LoVo (cell line): ENCODE measurements around the gene FLOT2.
"Not testable (repeated sequence)": the region's sequence is repeated elsewhere in the genome, so short reads cannot be mapped to it uniquely, and the experiment has no call there.

Experiments used
- DNase-seq: peaks from one replicate; pipeline ENCODE4 v3.0.0-alpha.2; 2016; ENCODE audit warnings: low spot score

Gene FLOT2, protein sequence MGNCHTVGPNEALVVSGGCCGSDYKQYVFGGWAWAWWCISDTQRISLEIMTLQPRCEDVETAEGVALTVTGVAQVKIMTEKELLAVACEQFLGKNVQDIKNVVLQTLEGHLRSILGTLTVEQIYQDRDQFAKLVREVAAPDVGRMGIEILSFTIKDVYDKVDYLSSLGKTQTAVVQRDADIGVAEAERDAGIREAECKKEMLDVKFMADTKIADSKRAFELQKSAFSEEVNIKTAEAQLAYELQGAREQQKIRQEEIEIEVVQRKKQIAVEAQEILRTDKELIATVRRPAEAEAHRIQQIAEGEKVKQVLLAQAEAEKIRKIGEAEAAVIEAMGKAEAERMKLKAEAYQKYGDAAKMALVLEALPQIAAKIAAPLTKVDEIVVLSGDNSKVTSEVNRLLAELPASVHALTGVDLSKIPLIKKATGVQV

DNA sequence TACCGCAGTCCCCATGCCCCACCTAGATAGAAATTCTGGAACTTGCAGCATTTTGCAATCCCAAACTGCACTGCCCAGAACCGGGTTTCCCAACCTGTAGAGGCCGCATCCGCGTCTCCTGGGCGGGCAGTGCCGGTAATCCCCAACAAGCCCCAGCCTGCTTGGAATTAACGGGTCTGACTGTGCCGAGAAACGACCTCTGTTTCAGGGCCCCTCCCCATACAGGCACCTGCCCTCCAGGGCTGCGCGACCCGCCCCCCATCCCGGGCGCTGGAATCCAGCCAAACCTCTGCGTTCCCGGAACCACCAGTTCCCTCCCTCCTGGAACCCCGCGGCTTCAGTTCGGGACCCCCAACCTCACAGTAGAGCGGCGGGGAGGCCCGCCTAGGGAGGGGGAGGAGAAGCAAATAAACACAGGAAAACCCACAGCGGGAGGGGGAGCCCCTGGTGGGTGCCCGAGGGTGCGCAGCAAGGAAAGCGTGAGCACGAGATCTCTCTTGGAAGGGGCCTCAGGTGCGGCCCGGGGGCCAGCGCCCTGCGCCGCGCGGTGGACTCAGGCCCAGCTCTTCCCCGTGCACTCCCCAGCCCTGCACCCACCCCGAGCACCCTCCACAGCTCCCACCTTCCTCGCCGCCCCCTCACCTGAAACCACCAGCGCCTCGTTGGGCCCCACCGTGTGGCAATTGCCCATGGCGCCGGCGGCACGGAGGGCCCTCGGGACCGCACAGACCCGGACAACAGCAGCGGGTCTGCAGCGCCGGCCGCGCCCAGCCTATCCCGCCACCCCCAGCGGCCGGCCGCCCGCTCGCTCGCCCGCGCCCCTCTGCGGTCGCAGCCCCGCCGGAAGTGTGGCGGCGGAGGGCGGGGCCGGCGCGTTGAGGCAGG, at the start of gene FLOT2:
Gene FLOT2 (minus strand): TSS at position 850 of the 885 bp plus-strand sequence. CDS start 159 bp downstream, at position 691.
- DNase-seq = peak; percentile 67

DNA sequence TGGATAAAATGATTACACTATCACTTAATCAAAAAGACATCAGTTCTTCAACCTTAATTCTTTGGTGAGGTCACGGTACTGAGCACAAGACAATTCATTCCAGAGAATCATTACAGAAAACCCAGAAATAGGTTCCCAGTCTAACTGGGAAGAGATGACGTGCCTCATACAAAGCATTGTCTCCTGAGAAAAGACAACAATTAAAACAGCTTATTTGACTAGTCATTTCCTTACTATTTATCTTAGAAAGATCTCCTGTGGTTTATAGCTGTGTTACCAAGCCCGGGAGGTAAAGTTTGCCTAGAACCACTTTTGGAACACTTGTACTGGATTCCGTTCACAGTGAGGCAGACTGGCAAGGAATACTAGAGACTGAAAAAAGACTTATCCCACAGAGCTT, 48.7 kb upstream of the FLOT2 start:
- no peak for DNase-seq

DNA sequence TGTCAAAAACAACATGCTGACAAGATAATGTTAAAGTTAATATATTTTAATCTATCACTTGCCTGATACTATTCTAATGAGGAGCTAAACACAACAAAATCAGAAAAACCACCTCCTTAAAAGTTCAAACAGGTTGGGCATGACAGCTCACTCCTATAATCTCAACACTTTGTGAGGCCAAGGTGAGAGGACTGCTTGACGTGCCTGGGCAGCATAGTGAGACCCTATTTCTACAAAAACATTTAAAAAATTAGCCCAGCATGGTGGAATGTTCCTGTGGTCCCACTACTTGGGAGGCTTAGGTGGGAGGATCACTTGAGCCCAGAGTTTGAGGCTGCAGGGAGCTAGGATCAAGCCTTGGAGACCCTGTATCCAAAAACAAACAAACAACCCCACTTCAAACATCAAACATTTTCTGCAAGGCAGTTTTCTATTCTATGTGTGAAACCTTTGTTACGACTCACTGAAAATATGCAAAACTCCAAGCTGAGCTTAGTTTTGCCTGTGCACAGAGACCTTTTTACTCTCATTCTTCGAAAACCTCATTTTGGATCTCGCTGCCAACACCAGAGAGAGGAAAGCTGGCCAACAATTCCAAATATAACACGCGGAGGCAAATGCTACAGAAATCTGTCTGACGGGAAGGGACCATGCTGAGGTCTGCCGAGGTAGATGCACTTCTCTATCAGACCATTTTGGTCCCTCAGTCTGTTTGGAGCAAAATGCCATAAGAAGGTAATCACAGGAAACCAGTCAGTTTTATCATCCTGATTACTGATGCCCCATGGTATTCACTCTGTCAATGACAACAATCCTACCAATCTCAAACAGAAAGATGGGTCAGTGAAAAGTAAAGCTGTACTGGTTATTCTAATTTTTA, 47.6 kb upstream of the FLOT2 start:
- no peak for DNase-seq

DNA sequence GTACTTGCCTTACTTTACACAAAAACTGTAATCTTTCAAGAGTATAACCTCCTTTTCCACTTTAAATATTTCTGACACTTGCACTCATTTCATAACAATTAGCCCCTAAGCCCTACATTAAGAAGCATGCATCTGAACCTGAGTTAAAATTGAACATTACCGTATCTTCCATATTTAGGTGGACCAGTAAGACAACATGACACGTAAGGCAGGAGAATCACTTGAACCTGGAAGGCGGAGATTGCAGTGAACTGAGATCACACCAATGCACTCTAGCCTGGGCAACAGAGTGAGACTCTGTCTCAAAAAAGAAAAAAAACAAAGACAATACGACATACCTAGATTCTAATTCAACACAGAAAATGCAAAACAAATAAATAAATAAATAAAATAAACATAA, 46.8 kb upstream of the FLOT2 start:
- no peak for DNase-seq

DNA sequence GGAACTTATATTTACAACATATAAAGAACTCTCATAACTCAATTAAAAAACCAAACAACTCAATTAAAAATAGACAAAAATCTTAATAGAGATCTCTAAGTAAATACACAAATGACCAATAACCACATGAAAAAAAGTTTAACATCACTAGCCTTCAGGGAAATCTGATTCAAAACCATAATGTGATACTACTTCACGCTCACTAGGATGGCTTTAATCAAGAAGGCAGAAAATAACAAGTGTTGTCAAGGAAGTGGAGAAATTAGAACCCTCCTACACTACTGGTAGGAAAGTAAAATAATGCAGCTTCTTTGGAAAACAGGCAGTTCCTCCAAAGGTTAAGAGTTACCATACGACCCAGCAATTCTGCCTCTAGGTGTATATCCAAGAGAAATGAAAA, 45.4 kb upstream of the FLOT2 start:
- DNase-seq = no peak

DNA sequence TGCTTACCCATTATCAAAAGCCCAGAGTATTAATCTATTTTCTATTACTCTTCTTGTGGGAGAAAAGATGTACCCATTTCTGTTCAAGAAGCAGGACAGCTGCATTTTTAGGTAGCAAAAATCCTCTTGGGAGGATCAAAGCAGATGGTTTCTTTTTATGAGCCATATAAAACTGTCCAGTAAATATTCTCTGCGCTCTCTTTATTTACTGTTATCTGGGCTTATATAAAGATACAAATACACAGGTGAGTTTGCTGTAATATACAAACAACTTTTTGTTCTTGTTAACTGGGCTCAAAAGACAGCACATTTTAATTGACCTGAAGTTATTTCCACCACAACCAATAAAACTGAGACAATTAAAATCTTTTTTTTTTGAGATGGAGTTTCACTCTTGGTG, 43.7 kb upstream of the FLOT2 start:
- peak; percentile 38 for DNase-seq

DNA sequence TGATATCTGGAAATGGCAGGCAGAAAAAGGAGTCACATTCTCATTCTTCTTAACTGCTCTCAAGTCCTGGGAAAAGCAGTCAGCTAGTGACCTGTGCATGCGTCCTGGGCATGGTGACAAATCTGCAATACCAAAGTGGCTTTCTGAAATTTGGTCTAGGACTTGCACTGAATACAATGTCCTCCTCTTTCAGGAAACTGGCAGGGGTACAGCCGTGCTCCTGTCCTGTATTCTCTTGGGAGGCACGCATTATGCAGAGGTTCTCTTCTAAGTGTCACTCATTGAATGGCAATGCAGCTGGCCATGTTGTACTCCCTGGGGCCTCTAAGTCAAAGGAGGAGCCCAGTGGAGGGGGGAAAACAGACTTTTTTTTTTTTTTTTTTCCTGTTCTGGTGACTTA, 43.1 kb upstream of the FLOT2 start:
- no peak for DNase-seq

DNA sequence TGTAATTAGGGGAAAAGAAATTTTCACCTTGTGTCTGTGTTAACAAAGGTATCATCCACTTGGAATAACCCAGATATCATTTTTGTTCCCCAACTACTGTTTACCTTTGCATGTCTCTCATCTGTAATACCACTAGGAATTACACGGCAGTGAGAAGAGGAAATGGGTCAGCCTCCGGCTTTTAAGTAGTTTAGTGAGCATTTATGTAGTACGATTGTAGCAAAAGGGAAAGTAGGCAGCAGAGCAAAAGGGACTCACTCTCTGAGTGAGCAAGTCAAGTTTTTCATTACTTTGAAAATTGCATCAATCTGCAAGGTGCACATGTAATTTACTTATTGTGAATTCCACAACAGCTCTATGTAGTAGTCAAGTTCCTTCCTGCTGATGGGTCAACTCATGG, 42.6 kb upstream of the FLOT2 start:
- DNase-seq = no peak

DNA sequence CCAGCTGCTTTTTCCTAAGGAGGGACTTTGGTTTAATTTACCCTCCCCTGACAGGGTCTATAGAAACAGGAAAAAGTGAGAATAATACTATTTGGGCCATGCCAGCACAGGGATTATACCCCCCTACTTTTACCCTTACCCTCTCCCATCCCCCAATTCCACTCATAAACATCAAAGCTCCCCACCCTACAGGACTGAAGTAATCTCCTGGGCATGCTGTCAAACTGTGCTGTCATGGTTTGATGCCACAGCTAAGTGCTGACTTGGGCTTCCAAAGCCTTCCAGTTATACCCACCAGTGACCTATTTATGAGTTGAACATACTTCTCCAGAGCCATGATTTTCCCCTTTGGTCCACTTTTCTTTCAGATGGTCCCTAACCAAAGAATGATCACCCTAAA, 41.0 kb upstream of the FLOT2 start:
- DNase-seq = no peak

DNA sequence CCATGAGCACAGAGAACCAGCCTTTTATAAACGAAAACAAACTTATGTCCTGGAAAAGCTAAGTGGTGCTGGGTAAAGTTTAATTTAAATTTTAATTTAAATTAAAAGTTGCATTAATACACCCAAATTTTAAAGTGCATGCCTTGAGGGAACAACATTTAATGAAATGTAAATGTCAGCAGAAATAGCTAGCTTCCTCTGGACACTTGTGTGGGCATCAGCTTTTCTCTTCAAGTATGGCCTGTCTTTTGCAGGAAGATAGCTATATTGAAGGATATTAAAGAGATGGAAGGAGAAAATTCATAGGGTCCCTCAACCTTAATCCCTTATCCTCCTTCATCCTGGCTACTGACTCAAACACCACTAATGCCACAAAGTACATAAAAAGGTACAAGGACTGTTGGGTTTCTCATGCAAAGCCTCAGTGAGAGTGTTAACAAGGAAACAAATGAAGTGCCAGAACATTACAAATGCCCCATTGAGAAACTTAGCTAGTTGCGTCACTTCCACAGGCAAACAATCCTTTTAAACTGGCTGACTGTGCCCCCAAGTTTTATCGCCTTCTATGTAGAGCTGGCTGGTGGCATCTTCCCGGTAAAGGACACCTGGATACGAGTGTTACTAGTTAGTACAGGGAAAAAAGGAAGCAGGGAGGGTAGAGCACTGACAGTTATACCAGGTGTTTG, 39.7 kb upstream of the FLOT2 start:
- DNase-seq = no peak

DNA sequence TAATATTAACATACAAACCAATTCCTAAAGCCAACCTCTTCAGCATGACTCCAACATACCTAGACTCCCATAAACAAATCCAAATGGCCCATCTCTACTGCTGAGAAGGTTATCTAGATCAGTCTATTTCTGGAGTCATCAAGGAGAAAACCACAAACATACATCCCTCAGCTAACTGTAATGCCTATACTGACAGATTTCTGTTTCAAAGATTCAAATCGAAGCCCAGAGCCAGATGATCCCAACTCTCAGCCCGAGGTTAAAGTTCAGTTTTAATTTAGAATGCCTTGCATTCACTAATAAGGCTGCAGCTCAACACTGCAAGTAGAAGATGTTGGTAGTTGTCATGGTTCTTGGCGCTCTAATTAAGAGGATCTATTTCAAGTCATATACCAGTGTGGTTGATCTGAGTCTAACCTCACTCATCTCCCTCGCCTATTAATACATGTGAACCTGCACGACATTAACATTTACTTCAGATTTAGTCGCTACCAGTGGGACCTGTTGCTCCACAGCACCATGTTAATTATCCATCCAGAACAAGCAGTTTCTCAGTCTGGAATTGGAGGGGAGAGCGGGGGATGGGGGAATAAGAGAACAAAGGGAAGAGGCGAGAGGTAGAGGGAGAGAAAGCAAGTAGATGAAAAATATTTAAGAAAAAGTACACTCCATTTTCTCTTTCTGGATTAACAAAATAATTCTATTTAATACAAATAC, 38.4 kb upstream of the FLOT2 start:
- DNase-seq = no peak

DNA sequence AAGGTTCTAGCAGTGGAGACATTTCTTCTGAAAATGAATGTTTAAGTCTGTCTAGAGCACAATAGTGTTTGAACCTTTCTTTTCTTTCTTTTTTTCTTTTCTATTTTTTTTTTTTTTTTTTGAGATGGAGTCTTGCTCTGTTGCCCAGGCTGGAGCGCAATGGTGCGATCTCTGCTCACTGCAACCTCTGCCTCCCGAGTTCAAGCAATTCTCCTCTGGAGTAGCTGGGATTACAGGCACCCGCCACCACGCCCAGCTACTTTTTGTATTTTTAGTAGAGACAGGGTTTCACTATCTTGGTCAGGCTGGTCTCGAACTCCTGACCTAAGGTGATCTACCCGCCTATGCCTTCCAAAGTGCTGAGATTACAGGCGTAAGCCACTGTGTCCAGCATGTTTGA, 37.0 kb upstream of the FLOT2 start:
- DNase-seq = not testable (repeated sequence)

DNA sequence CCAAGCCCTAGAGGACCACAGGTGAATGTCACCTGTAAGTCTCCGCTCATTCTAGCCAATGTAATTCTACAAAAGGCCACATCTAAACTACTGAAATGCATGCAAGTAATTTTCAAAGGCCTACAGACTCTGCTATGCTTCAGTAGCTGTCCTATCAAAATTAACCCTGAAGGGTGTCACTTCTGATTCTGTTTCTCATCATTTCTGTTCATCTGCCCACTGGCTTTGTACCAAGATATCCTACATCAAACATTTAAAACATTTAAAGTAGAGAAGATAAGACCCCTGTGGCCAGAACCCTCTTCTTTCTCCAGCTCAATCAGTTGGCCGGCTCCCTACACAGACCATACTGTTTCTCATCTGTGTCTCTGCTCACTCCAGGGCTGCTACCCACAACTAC, 32.3 kb upstream of the FLOT2 start:
- DNase-seq = no peak

DNA sequence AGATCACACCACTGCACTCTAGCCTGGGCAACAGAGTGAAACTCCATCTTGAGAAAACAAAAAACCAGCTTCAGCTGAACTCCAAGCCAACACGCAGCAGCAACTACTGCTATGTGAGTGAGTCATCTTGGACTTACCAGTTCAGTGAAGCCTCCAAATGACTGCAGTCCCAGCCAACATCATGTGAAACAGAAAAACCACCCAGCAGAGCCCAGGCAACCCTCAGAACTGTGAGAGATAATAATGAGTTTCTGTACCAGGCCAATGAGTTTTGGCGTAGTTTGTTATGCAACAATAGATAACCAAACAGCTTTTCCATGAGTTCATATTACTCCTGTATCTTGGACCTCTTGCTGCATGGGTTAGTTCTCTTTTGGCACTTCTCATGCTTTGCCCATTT, 30.5 kb upstream of the FLOT2 start:
- no peak for DNase-seq

DNA sequence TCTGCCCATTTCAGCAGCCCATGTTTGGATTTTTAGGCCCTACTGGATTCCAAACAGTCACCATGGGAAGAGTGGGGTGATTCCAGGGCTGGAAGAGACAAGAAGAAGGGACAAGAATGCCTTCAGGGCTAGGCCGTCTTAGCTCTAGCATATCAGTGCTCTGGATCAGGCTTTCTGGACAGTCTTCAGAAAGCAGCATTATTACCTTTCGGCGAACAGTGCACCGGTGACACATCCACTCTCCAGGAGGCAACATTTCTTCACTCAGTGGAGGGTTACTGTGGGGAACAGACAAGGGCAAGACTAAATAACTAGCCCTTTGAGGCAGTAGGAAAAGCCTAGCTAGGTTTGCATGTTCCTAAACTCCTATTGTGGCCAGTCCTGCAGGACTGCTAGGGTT, 29.3 kb upstream of the FLOT2 start:
- DNase-seq = no peak

DNA sequence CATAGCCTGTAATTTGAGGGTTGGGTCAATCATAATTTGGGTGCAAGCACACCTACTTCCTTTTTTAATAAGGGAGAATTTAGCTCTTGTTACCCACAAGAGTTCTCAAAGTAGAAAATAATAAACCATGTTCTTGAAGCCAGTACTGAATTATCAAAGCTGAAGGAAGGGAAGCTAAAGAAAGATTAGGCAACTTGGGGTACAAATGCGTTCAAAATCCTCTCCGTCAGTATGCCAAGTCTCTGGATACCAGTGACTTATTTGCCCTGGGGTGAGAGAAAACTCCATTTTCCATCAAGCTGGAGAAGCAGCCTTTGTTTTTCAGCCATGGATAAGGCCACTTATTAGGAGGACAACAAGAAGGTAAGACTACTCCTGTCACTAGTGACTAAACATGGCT, 28.8 kb upstream of the FLOT2 start:
- DNase-seq = no peak

DNA sequence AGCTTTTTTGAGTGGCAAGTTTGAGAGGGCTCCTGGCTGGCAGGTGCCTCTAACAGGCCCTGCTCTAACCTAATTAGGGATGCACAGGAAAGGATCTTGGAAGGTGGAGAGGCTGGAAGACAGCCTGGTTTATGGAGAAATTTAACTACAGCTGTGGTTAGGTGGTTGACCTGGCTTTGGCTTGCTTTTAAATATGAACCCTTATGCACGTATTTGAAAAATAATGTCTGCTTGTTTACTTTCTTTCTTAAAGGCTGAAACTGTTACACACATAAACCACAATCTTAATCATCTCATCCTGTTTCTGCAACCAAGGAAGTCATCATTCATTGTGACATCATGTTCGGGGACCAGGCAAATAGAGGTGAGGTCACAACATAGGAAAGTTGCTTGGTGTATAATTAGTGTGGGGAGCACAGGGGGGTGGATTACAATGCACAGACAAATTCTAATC, 28.4 kb upstream of the FLOT2 start:
- no peak for DNase-seq

DNA sequence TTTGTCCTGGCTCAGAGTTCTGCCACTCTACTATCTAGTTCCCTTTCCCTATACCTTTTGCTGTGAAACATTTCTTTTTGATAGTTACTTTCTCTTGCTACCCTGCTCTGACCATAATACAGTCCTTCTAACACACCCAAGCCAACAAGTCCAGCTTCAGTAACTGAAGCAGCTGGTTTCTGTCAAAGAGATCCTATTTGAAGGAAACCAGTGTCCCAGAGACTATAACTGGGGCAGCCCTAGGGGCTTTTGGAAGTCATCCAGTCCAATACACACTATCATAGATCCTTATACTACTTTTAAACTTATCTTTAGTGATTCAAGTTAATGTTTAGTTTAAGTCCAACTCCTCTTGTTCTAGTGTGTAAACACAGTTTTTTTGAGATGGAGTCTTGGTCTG, 22.7 kb upstream of the FLOT2 start:
- DNase-seq = no peak

DNA sequence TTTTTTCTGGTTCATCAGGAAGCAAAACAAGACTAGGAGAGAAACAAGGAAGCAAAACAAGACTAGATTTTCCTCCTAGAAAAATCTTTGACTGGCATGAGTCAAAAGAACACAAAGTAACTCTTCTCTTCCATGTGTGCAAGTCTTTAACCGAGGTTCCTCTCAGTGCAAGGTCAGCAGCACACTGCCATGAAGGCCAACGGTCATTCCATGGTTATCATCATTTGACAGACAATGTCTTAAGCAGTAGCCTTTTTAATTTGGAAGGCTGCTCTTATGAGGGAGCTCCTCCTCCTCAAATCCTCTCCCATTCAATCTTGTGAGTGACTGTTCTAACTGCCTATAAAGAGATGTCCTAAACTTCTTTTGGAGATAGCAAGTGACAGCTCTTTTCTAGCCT, 20.8 kb upstream of the FLOT2 start:
- DNase-seq = no peak

DNA sequence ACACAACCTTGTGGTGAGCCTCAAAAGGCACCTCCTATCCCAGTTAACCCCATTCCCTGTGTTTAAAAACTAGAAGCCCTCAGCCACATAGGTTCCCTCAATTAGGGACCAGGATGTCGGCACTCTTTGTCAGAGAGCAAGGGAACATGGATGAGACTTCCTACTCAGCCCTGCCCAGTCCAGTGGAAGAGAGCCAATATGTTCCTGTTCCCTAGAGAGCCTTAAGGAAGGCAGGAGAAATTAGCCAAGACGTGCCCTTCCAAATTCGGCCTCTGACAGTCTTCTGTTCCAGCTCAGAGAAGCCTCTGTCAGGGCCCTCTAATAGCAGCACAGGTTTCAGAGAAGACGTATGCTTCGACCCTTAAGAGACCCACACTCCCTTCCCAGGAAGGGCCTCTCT, 19.9 kb upstream of the FLOT2 start:
- DNase-seq = no peak

DNA sequence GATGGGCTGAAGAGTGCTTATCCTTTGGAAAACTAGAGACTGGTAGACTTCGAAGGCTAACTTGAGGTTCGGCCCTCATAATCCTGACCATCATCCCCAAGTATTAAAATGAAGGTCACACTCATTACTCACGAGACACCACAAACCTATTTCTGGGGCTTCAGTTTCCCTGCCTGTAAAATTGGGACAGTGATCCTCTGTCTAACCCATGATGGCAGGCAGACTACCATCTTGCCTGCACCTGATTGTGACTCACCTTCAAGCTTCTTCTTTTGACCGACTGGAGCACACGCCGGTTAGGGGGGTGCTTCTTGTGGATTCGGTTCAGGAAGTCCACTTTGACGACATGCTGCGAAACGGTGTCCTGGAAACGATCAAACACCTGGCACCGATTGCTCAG, 19.5 kb upstream of the FLOT2 start:
- DNase-seq = no peak
